HK-2 (cell line): ENCODE results near the gene LRFN5.

Experiments used
- DNase-seq: peaks from one replicate; pipeline ENCODE4 v3.0.0-alpha.2; 2018; ENCODE audit not compliant: unreplicated experiment

LRFN5 gene

GRCh38 chr14:41773536-41774279, 167.0 kb downstream of the LRFN5 start:
- no peak for DNase-seq

DNA sequence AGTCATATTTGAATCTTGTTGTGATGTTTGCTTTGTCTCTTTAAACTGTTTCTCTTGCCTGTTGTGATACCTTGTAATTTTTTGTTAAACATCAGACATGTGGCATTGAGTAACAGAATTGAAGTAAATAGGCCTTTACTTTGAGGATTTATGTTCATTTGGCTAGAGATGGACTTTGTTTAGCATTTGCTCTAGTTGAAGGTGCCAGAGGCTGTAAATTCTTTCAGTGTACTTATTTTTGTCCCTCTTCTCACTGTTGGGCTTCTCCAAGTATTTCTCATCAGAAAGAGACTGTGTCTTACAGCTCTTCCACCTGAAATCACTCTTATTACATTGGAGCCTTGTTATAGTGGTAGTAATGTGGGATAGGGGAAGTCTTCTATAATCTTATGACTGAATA, 175.8 kb downstream of the LRFN5 start:
- no peak for DNase-seq

DNA sequence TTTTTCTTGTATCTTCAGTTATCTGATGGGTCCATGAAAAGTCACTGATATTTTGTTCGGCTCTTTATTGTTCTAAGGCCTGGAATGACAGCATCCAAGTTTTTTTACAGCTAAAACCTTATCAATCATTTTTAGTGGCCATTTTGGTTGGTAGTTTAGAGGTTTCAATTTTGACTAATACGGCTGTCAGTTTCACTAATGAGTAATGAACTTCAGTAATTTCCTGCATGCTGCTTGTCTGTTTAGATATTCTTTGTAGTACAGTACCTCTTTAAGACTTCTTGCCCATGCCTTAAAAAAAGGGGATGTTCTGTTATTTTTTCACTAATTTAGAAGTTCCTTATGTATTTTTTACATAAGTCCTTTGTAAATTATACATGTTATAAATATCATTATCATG, 176.7 kb downstream of the LRFN5 start:
- DNase-seq = no peak

- no peak for DNase-seq
Observed at GRCh38 chr14:41785696-41786095, 179.0 kb downstream of the LRFN5 start.

- DNase-seq = no peak
Observed at GRCh38 chr14:41799817-41800216, 193.1 kb downstream of the LRFN5 start.

- DNase-seq = no peak
Observed at GRCh38 chr14:41805633-41806032, 199.0 kb downstream of the LRFN5 start.

DNA sequence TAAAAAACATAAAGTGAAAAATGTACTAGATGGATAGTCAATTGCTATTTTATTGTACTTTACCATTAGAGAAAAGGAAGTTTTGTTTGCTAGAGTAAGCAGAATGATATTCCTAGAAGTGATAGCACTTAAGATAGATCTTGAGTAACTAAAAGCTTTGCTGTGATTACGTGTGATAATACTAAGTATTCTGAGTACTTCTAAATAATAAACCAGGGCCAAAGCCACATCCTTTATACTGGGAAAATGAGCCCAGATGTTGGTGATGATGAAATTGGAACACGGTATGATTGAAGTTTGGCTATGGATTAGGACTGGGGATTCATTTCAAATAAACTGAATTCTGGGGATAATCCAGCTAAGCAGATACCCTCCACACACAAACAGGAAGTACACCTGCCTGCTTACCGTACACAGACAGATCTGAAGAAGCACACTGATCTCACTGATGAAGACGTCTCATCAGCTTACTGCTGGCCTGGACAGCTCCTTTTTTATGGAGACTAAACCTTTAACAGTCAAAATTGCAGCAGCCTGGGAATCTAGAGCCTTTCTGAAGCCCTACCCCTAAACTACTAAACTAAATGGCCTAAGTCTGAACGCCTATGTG, 199.8 kb downstream of the LRFN5 start:
- DNase-seq = no peak

DNA sequence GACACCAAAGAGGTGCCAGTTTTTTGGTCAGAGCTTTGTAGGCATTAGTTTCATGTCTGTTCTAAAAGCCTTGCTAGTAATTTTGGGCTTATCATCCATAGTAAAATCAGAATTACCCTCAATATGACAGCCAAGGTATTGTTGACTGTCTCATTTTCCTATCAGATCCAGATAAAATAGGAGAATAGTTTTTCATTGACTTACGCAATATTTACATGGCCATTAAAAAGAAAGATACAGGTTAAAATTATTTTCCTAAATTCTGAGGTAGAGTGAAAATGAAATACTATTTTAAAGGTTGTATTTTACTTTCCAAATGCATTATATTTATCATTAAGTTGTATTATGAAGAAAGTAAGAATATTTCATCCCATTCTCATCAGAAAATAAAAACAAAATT, 203.7 kb downstream of the LRFN5 start:
- no peak for DNase-seq

DNA sequence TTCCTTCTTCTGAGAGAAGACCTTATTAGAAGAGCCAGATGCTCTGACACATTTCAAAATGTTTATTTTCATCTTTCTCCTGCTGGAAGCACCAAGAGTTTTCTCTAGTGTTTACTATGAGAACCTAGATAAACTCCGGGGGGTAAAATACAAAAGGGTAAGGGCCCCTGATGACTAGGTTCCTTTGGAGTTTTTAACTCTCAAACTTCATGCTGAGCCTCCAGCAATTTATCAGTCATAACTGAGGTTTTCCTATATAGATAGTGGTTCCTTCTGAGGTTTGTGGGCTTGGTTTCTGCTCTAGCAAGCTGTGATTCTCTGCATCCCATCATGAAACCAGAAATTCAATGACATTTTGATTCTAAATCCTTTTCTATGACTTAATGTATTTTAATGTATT, 210.9 kb downstream of the LRFN5 start:
- DNase-seq = no peak

DNA sequence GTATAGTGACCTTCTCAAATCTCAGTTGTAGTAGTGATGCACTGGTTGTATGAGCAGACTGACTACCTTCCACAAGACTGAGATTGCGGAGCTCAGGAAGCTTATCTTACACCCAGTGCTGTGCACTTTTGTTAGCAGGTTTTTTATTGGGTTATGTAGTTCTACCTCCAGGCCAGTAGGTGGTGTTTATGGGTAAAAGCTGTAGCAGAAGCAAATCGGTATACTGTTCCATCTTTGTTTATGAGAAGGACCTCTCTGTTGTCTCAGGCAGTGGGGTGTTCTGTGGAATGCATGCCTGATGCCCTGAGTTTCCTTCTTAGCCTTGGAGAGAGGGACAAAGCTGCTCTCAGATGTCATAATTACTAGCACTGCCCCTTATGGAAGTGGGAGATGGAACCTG, 217.8 kb downstream of the LRFN5 start:
- no peak for DNase-seq

- DNase-seq = no peak
Observed at GRCh38 chr14:41825622-41826021, 218.9 kb downstream of the LRFN5 start.

DNA sequence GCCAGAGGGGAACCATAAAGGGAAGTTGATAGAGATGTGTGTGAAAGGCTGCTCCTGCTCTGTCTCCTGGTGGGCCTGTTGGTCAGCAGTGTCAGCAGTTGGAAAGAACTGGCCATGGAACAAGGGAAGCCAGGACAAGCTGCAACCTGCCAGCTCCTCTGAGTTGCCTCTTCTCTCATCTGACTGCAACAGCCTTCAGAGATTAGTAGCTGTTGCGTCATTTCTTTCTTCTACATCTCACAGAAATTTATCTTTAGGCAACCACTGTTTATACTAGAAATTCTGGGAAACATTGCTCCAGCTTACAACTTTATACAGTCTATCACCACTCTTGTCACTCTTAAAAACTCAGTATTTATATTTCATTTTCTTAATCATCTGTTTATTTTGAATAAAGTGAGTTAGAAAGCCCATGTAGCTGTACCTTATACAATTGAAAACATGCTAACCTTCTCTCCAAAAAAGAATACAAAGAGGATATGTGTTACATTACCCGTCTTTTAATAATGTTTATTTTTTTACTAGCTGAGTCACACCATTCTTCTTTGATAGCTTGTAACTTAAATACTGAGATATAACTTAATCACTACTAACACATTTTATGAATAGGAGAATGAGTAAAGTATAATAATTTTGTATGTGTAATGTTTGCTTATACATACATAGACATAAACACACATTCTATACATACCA, 224.2 kb downstream of the LRFN5 start:
- no peak for DNase-seq

DNA sequence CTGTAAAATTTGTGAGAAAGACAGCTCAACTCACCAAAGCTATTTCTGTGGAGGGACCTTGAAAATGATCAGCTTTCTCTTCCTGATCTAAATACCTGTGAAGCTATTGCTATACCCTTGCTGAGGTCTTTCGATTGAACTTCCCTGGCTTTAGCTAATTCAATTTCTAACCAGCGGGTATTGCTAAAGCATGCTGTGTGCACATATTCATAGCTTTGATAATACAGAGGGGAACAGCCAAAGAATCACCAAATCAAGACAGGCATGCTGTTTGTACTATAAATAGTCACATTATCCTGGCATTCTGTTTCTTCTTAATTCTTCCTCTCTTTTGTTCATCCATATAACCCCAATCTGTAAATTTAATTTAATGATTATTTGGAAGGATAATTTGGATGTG, 233.0 kb downstream of the LRFN5 start:
- DNase-seq = no peak

GRCh38 chr14:41859336-41859735, 252.7 kb downstream of the LRFN5 start:
- no peak for DNase-seq

DNA sequence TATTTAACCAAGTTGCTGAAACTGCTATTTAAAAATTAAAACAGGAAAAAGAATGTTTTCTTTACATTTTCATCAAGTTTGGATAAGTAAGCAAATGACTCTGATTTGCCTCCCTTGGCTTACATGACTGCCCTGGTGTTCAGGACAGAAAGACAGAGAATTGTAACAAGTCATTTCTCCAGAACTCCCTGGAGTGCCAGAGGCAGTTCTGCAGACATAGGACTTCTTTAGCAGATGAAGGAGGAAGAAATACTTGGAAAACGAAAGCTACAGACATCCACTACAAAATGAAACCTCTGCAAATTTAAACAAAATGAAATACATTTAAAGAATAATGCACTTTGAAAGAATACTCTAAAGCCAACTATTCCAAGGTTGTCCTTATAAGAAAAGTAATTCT, 253.9 kb downstream of the LRFN5 start:
- no peak for DNase-seq

- DNase-seq = no peak
Observed at GRCh38 chr14:41865894-41866293, 259.2 kb downstream of the LRFN5 start.

- DNase-seq = no peak
Observed at GRCh38 chr14:41868396-41868795, 261.7 kb downstream of the LRFN5 start.

DNA sequence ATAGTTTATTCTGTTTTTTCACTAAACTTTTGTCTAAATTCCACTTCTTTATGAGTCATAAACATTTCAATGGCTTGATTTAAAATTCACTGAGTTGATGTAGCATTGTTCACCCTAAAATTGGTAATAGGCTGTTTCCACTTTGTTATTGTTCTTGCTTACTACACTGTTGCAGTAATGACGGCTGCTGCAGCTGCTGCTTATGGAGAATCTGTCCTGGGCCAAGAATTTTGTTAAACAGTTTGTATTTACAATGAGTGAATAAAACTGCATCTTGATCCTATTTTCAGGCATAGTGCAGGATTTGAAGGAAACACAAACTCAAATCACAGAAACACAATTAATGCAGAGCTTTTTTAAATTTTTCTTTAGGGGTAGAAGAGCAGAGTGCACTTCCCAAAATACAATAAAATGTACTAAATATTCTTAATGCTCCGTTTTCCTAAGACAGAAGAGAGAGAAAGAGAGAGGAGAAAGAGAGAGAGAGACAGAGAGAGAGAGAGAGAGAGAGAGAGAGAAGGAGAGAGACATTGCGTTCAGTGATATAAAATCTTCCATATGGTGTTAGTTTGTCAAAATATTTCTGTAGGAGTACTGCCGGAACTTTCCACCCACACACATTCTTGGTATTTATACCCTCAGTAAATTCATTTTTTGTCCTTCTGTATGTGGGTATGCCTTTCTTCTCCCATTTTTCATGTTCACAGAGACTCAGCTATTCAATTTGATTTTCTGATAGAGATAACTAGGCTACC, 266.4 kb downstream of the LRFN5 start:
- DNase-seq = no peak

DNA sequence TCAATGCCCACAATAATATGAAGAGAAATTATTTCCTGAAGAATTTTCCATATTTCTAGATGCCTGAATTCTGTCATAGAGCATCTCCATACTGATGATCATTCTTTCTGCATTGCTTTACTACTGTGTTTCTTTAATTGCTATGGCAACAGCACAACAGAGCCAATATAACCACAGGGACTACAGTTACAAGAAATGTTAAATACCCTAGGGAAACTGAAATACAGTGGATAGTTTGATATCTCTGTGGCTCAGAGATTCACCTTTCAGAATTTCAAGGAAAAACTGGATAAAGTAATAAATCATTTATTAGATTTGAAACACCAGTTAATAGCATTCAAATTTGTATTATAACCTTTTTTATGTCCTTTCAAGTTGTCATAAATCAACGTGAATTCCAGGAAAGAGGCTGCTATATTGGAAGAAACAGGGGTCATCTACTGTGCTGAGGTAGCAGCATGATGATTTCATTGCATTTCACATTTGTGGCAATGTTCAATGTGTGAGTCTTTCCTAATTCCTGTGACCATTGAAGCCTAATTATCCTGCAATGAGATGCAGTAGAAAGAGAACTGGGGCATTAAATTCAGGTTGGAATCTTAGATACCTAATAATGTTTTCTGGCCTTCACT, 267.1 kb downstream of the LRFN5 start:
- no peak for DNase-seq

DNA sequence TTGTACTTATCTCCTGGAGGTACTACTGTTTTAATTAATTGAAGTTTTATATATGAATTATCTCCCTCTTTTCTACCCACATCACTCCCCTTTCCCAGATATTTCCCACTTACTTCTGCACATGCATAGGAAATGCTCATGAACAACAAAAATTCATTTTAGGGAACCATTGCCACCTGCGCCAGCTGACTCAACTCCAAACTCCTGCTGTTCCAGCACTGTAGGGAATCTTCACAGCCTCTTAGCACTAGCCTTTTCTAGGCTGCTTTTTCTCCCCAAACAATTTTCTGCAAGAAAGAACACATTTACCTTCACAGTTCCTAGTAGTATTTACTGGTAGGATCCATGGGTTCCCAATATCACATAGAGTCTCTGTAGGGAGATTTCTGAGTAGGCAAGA, 268.4 kb downstream of the LRFN5 start:
- DNase-seq = no peak

GRCh38 chr14:41878321-41878720, 271.6 kb downstream of the LRFN5 start:
- no peak for DNase-seq

- no peak for DNase-seq
Observed at GRCh38 chr14:41891624-41892023, 284.9 kb downstream of the LRFN5 start.
